Astrocyte of the cerebellum (primary cell): ENCODE results near the gene LARGE2.
"Not testable (repeated sequence)": the region's sequence is repeated elsewhere in the genome, so short reads cannot be mapped to it uniquely, and the experiment has no call there.

ENCODE experiments used
- DNase-seq: peaks from one replicate; pipeline ENCODE4 v3.0.0-alpha.2; 2011; ENCODE audit warnings: low read depth
- H3K4me3 ChIP-seq: 2 replicates; pipeline ENCODE4 v1.5.1; 2011; ENCODE audit warnings: mild to moderate bottlenecking, low read depth, low read length, moderate library complexity
- in situ Hi-C: cut with HindIII; loops from 2 replicates; pipeline ENCODE4 v1.10.0; 2017; ENCODE audit warnings: low sequenced_read_pairs
- TF ChIP-seq, protein P1 (sequence below): IDR thresholded peaks from 2 replicates; pipeline ENCODE4 v1.5.1; 2012; ENCODE audit warnings: low read length, low read depth, moderate library complexity, mild to moderate bottlenecking; ENCODE audit errors: missing control alignments

LARGE2 gene

DNA sequence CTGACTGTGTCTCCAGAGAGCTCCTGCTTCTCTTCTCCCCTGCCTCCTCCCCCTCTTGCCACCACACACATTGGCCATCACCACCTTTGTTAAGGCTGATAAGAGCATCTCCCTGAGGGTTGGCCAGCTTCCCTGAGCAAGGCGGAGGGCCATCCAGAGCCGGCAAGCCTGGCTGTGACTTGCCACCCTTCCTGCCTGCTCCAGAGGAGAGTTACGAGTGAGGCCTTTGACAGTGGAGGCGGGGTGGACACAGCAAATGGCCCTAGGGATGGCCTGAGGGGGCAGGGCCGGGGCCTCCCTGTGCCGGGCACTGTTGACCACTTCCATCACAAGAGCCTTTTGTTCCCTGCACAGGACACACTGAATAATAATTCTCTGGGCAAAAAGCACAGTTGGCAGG lies 20.8 kb upstream of the LARGE2 start:
- no peak for DNase-seq
- TF ChIP-seq, protein P1, sequence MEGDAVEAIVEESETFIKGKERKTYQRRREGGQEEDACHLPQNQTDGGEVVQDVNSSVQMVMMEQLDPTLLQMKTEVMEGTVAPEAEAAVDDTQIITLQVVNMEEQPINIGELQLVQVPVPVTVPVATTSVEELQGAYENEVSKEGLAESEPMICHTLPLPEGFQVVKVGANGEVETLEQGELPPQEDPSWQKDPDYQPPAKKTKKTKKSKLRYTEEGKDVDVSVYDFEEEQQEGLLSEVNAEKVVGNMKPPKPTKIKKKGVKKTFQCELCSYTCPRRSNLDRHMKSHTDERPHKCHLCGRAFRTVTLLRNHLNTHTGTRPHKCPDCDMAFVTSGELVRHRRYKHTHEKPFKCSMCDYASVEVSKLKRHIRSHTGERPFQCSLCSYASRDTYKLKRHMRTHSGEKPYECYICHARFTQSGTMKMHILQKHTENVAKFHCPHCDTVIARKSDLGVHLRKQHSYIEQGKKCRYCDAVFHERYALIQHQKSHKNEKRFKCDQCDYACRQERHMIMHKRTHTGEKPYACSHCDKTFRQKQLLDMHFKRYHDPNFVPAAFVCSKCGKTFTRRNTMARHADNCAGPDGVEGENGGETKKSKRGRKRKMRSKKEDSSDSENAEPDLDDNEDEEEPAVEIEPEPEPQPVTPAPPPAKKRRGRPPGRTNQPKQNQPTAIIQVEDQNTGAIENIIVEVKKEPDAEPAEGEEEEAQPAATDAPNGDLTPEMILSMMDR = no peak
- no peak overlapping the region for H3K4me3 ChIP-seq
- in situ Hi-C loops = no loop called here

DNA sequence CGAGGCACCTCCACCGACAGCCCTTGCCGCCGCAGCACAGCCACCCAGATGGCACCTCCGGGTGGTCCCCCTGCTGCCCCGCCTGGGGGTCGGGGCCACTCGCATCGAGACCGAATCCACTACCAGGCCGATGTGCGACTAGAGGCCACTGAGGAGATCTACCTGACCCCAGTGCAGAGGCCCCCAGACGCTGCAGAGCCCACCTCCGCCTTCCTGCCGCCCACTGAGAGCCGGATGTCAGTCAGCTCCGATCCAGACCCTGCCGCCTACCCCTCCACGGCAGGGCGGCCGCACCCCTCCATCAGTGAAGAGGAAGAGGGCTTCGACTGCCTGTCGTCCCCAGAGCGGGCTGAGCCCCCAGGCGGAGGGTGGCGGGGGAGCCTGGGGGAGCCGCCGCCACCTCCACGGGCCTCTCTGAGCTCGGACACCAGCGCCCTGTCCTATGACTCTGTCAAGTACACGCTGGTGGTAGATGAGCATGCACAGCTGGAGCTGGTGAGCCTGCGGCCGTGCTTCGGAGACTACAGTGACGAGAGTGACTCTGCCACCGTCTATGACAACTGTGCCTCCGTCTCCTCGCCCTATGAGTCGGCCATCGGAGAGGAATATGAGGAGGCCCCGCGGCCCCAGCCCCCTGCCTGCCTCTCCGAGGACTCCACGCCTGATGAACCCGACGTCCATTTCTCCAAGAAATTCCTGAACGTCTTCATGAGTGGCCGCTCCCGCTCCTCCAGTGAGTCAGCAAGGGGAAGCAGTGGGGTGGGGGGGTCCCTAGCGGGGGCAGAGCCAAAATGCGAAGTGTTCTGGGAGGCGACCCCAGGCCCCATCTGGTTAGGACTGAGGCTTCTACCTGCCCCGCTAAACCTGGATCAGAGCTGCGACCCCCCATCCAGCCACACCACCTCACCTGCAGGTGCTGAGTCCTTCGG lies 19.7 kb upstream of the LARGE2 start:
- TF ChIP-seq, protein P1 = no peak
- in situ Hi-C loops = no loop called here
- no peak for DNase-seq
- H3K4me3 ChIP-seq = no peak overlapping the region

DNA sequence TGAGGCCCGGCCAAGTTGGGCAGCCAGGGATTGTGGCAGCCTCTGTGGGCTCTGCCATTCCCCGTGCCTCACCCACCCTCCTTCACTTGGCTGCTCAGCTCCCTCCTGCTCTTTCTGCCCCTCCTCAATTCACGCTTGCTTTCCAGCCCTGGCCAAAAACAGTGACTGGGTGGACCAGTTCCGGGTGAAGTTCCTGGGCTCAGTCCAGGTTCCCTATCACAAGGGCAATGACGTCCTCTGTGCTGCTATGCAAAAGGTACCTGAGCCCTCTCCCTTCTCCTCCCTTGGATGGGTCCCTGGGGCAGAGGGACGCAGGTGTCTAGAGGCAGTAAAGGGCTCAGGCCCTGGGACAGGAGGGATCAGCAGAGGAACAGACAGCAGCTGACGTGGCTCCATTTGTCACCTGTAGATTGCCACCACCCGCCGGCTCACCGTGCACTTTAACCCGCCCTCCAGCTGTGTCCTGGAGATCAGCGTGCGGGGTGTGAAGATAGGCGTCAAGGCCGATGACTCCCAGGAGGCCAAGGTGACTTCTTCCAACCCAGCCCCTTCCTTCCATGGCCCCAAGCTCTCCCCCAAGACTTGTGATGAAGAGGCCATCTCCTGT lies 18.0 kb upstream of the LARGE2 start:
- TF ChIP-seq, protein P1 = no peak
- in situ Hi-C loops = no loop called here
- no peak overlapping the region for H3K4me3 ChIP-seq
- DNase-seq = no peak

DNA sequence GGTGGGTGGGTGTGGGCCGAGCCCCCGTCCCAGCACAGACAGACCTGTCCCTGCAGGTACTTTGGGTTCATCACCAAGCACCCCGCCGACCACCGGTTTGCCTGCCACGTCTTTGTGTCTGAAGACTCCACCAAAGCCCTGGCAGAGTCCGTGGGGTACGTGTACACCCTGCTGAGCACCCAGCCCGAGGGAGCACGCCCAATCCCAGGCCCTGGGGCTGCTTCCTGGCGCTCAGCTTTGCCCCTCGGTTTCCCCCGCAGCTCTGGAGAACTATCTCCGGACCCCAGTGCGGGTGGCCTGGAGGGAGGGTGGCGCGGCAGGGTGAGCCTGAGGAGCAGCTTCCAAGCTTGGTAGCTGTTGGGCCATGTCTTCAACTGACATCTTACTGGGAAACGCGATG lies 17.4 kb upstream of the LARGE2 start:
- no peak for DNase-seq
- TF ChIP-seq, protein P1 = no peak
- in situ Hi-C loops = no loop called here
- H3K4me3 ChIP-seq = no peak overlapping the region

DNA sequence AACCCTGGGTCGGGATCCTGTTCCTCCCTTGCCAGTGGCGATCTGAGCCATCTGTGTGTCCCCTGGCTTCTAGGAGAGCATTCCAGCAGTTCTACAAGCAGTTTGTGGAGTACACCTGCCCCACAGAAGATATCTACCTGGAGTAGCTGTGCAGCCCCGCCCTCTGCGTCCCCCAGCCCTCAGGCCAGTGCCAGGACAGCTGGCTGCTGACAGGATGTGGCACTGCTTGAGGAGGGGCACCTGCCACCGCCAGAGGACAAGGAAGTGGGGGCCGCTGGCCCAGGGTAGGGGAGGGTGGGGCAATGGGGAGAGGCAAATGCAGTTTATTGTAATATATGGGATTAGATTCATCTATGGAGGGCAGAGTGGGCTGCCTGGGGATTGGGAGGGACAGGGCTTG lies 16.9 kb upstream of the LARGE2 start:
- H3K4me3 ChIP-seq, DNase-seq, in situ Hi-C loops: not testable (repeated sequence)

DNA sequence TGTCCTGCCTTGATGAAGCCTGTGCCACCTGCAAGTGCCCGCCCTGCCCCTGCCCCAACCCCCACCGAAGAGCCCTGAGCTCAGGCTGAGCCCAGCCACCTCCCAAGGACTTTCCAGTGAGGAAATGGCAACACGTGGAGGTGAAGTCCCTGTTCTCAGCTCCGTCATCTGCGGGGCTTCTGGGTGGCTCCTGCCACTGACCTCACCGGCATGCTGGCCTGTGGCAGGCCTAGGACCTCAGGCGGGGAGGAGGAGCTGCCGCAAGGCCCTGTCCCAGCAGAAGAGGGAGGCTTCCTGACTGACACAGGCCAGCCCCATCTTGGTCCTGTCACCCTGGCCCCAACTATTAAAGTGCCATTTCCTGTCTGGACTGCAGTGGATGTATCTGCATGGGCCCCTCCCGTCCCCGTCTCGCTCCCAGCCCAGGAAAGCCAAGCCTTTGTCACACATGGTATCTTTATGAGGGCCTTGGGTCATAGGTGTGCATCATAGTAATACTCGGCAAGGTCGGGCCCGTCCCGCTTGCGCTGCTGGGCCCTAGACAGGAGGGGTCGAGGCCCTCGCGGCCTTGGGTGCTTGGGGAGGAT lies 16.3 kb upstream of the LARGE2 start:
- TF ChIP-seq, protein P1 = no peak
- in situ Hi-C loops = no loop called here

DNA sequence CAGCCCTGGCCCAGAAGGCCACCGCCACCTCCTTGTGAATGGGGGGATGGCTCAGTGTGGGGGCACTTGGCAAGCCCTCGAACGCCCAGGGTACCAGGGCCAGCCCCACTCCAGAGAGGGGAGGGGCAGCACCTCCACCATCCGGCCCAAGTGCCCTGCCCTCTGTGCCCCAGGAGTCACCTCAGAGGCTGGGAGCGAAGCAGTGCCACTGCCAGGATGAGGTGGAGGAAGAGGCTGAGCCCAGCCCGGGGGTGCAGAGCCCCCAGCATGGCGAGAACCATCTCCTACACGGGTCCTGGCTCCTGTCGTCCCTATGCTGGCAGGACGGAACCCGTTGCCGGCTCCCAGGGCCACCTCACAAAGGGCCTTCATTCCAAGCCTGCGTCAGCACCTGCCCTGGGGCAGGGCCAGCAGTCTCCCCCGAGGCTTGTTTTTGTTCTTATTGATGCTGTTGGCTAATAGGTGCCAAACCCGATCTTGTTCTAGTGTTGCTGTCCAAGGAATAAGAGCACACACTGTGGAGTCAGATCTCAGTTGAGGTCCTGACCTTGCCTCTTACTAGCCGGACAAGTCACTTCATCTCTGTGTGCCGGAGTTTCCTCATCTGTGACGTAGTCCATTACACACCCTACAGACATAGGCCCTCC lies 15.4 kb upstream of the LARGE2 start, which contains the start of gene FREY1:
FREY1 (minus strand) TSS at position 307 of the 647 bp plus-strand sequence; CDS start at position 281, 26 bp downstream.
- DNase-seq = no peak
- H3K4me3 ChIP-seq = no peak within 1 kb of the TSS
- TF ChIP-seq, protein P1 = no peak
- in situ Hi-C loops = no loop called here

More for the DNA sequence above, 16.3 kb upstream of the LARGE2 start:
- no peak overlapping the region for H3K4me3 ChIP-seq
- no peak for DNase-seq
